Testis (tissue), 3 donors: ENCODE results near the gene WNK4. TPM values are rescaled to one million over a fixed set of nuclear protein-coding genes. Genes with fewer than 3 reads are reported as not detected.

Experiments used
- DNase-seq: peaks from one replicate; pipeline ENCODE4 v3.0.0-alpha.2; 2019
- H3K27ac ChIP-seq, 2 donors: fragments of 200-600 bp; sonication (generic); one replicate each; pipeline ENCODE4 v1.5.1; 2019
- H3K27me3 ChIP-seq: fragments of 200-600 bp; sonication (generic); one replicate; pipeline ENCODE4 v1.5.1; 2019
- H3K36me3 ChIP-seq: fragments of 200-600 bp; sonication (generic); one replicate; pipeline ENCODE4 v1.5.1; 2017; ENCODE audit warnings: low read depth; ENCODE audit errors: missing control alignments
- H3K4me1 ChIP-seq: fragments of 200-600 bp; sonication (generic); one replicate; pipeline ENCODE4 v1.5.1; 2019
- H3K4me3 ChIP-seq, 2 donors: fragments of 200-600 bp; sonication (generic); one replicate each; pipeline ENCODE4 v1.5.1; 2017 to 2019
- H3K9me3 ChIP-seq: fragments of 200-600 bp; sonication (generic); one replicate; pipeline ENCODE4 v1.5.1; 2017
- CTCF ChIP-seq, 3 experiments: fragments of 450-650 bp in 2 of 3; fragments of 200-600 bp in 1 of 3; sonication (generic) in 1 of 3; IDR thresholded peaks; one replicate each; pipeline ENCODE4 v1.5.1; 2016 to 2019; ENCODE audit warnings: antibody characterized with exemption in 3 of 3, mild to moderate bottlenecking in 2 of 3, moderate library complexity in 1 of 3
- POLR2A ChIP-seq: fragments of 450-650 bp; IDR thresholded peaks from one replicate; pipeline ENCODE4 v1.6.1; 2017; ENCODE audit warnings: antibody characterized with exemption, mild to moderate bottlenecking, moderate library complexity
- WGBS, 2 donors: methylation state at CpG; one replicate each; pipeline ENCODE4 v1.1.5; 2018; 5-methylcytosine and 5-hydroxymethylcytosine counted together
- intact Hi-C: fragments of 100-400 bp; cut with DNase I; formaldehyde crosslinking; loops from one replicate; pipeline ENCODE4 v1.15.1; 2023; ENCODE audit warnings: low total_unique reads
- polyA plus RNA-seq: library from polyadenylated mRNA; stranded (reverse); fragments of 350-450 nt; fragmentation: Illumina TruSeq; extraction: RNeasy Lipid Tissue Mini Kit (QIAGEN cat#74804); gene quantifications from one replicate; pipeline ENCODE4 v1.2.3, GENCODE V29; 2014; ENCODE audit warnings: low read depth, low replicate concordance; ENCODE audit not compliant: insufficient read depth
- total RNA-seq, 2 donors: library from RNA; depleted of rRNA; stranded (reverse); fragments of >200 nt; gene quantifications; one replicate each; pipeline ENCODE4 v1.2.3, GENCODE V29; 2016

WNK4 gene
- total and polyA plus RNA-seq, 3 donors from 2014 or later: 1.4 to 2.8 (median 2.3) TPM

GRCh38 chr17:42797067-42798007 is 16.9 kb downstream of the WNK4 start:
- no peaks in the 10 kb centered on the region for H3K9me3 ChIP-seq
- no peaks in the 10 kb centered on the region for H3K36me3 ChIP-seq
- TF ChIP-seq CTCF (IDR thresholded peaks at IDR 0.05) (no peak), POLR2A (no peak)
- no peak for DNase-seq
- H3K27ac ChIP-seq: peak overlapping the region in 1 of 2 donors; percentile 19
- peak overlapping the region in 1 of 2 donors; percentile 81 for H3K4me3 ChIP-seq
- peaks cover 17% of the 10 kb centered on the region for H3K4me1 ChIP-seq
- WGBS, 2 donors: 78 to 82% methylated on average over 10 of the region's 10 CpGs
- no peaks in the 10 kb centered on the region for H3K27me3 ChIP-seq
- intact Hi-C loops: no loop called here

- peaks cover 22% of the 10 kb centered on the region for H3K4me1 ChIP-seq
- WGBS, 2 donors: 17 to 20% methylated on average over 7 to 10 of the region's 10 CpGs
- no peaks in the 10 kb centered on the region for H3K36me3 ChIP-seq
- intact Hi-C loops: no loop called here
- peak overlapping the region; percentile 81 for H3K4me3 ChIP-seq
- DNase-seq: no peak
- H3K9me3 ChIP-seq: no peaks in the 10 kb centered on the region
- peak overlapping the region; percentile 19 to 74 for H3K27ac ChIP-seq
- H3K27me3 ChIP-seq: no peaks in the 10 kb centered on the region
- TF ChIP-seq CTCF (IDR thresholded peaks at IDR 0.05): no peak
- no peak for TF ChIP-seq POLR2A
These were observed 17.6 kb downstream of the WNK4 start for GRCh38 chr17:42798011-42798382.

GRCh38 chr17:42798383-42799380 is 18.3 kb downstream of the WNK4 start, which contains the start of the genes CNTD1 and COA3:
Gene CNTD1 (plus strand): TSS chr17:42798861. CDS start chr17:42799068, 207 bp downstream.
Gene COA3 (minus strand): TSS chr17:42798704. CDS start chr17:42798681, 23 bp downstream.
- Histone ChIP-seq H3K9me3 (no peaks in the 10 kb centered on the region), H3K4me1 (peaks cover 29% of the 10 kb centered on the region), H3K36me3 (no peaks in the 10 kb centered on the region), H3K27ac (peak within 1 kb of the TSS; percentile 19 to 74), H3K27me3 (no peaks in the 10 kb centered on the region), H3K4me3 (peak within 1 kb of the TSS; percentile 81)
- WGBS, 2 donors: 3 to 21% methylated on average over 16 to 66 of the region's 66 CpGs
- peak; percentile 92 for DNase-seq
- intact Hi-C loops: no loop called here
- TF ChIP-seq POLR2A (no peak), CTCF (IDR thresholded peaks at IDR 0.05) (no peak)

GRCh38 chr17:42803074-42803883 is 22.9 kb downstream of the WNK4 start:
- H3K4me1 ChIP-seq: peaks cover 19% of the 10 kb centered on the region
- no peaks in the 10 kb centered on the region for H3K9me3 ChIP-seq
- TF ChIP-seq CTCF (IDR thresholded peaks at IDR 0.05) (no peak), POLR2A (no peak)
- WGBS, 2 donors: 56 to 57% methylated on average over 2 of the region's 2 CpGs
- no peak overlapping the region for H3K27ac ChIP-seq
- DNase-seq: no peak
- intact Hi-C loops: no loop called here
- H3K4me3 ChIP-seq: no peak overlapping the region
- no peaks in the 10 kb centered on the region for H3K27me3 ChIP-seq
- no peaks in the 10 kb centered on the region for H3K36me3 ChIP-seq
